HG03571 (cell line): Measurements from ENCODE around the gene SMARCE1.
"Not testable (repeated sequence)": the region's sequence is repeated elsewhere in the genome, so short reads cannot be mapped to it uniquely, and the experiment has no call there.

Source experiments
- ATAC-seq: cut with Tn5 transposase; IDR thresholded peaks from one replicate; pipeline ENCODE4 v1.9.1; 2021; ENCODE audit not compliant: unreplicated experiment

SMARCE1 gene

GRCh38 chr17:40590742-40591141 is 56.9 kb downstream of the SMARCE1 start:
- no peak for ATAC-seq

GRCh38 chr17:40588552-40588951 is 59.1 kb downstream of the SMARCE1 start:
- no peak for ATAC-seq

GRCh38 chr17:40586264-40586663 is 61.4 kb downstream of the SMARCE1 start:
- not testable (repeated sequence) for ATAC-seq

GRCh38 chr17:40584950-40585349 is 62.7 kb downstream of the SMARCE1 start:
- not testable (repeated sequence) for ATAC-seq

- ATAC-seq, result peak; percentile 77
Observed at GRCh38 chr17:40582328-40582901, 65.2 kb downstream of the SMARCE1 start.

- no peak for ATAC-seq
Observed at GRCh38 chr17:40580140-40580539, 67.5 kb downstream of the SMARCE1 start.

GRCh38 chr17:40579471-40579870 is 68.1 kb downstream of the SMARCE1 start:
- ATAC-seq, result no peak

GRCh38 chr17:40577611-40578065 is 70.0 kb downstream of the SMARCE1 start:
- ATAC-seq, result peak; percentile 43

- no peak for ATAC-seq
Observed at GRCh38 chr17:40576113-40576740, 71.4 kb downstream of the SMARCE1 start.
